ENCODE data around the gene DEPDC1B.
"Not testable (repeated sequence)": the region's sequence is repeated elsewhere in the genome, so short reads cannot be mapped to it uniquely, and the experiment has no call there.

The DEPDC1B gene

GRCh38 chr5:60699609-60700415 is at the start of gene DEPDC1B:
Gene DEPDC1B (minus strand): TSS chr5:60700166. CDS start chr5:60700093, 73 bp downstream.
- DNase-seq = peak; percentile 73 to 89

- no peak for DNase-seq
These were observed 44.7 kb upstream of the DEPDC1B start for GRCh38 chr5:60744682-60745081.

- DNase-seq = no peak
These were observed 43.7 kb upstream of the DEPDC1B start for GRCh38 chr5:60743511-60744314.

- DNase-seq = no peak
These were observed 40.4 kb upstream of the DEPDC1B start for GRCh38 chr5:60740322-60740721.

GRCh38 chr5:60738933-60739332 is 39.0 kb upstream of the DEPDC1B start:
- no peak for DNase-seq

- no peak for DNase-seq
These were observed 38.5 kb upstream of the DEPDC1B start for GRCh38 chr5:60738461-60738860.

GRCh38 chr5:60730858-60731257 is 30.9 kb upstream of the DEPDC1B start:
- not testable (repeated sequence) for DNase-seq

GRCh38 chr5:60727033-60727679 is 27.2 kb upstream of the DEPDC1B start:
- no peak for DNase-seq

- no peak for DNase-seq
These were observed 24.2 kb upstream of the DEPDC1B start for GRCh38 chr5:60724126-60724525.

- DNase-seq = no peak
These were observed 22.4 kb upstream of the DEPDC1B start for GRCh38 chr5:60722416-60722815.

GRCh38 chr5:60719329-60719728 is 19.4 kb upstream of the DEPDC1B start:
- no peak for DNase-seq

GRCh38 chr5:60718166-60718892 is 18.4 kb upstream of the DEPDC1B start:
- DNase-seq = no peak

- not testable (repeated sequence) for DNase-seq
These were observed 15.4 kb upstream of the DEPDC1B start for GRCh38 chr5:60715201-60715928.

- DNase-seq = no peak
These were observed 13.0 kb upstream of the DEPDC1B start for GRCh38 chr5:60712950-60713349.

GRCh38 chr5:60711892-60712291 is 11.9 kb upstream of the DEPDC1B start:
- not testable (repeated sequence) for DNase-seq

- no peak for DNase-seq
These were observed 10.4 kb upstream of the DEPDC1B start for GRCh38 chr5:60710362-60710761.

GRCh38 chr5:60705144-60705543 is 5.2 kb upstream of the DEPDC1B start:
- no peak for DNase-seq

GRCh38 chr5:60703944-60704343 is 4.0 kb upstream of the DEPDC1B start:
- no peak for DNase-seq

GRCh38 chr5:60701321-60701968 is 1.5 kb upstream of the DEPDC1B start:
- no peak for DNase-seq

- DNase-seq = peak in 1 of 2 experiments; percentile 55
These were observed 421 bp upstream of the DEPDC1B start for GRCh38 chr5:60700416-60700757.

- no peak for DNase-seq
These were observed 718 bp downstream of the DEPDC1B start for GRCh38 chr5:60699288-60699608.

GRCh38 chr5:60698336-60698735 is 1.6 kb downstream of the DEPDC1B start:
- no peak for DNase-seq
